B cell (primary cell): ENCODE measurements around the gene ARHGAP6. TPM values are rescaled to one million over a fixed set of nuclear protein-coding genes. Genes with fewer than 3 reads are reported as not detected.

Experiments used
- ATAC-seq: fragments of 200-7000 bp; cut with Tn5 transposase; one replicate; pipeline ENCODE4 v1.10.0; 2021; ENCODE audit warnings: low read depth, mild to moderate bottlenecking, moderate number of reproducible peaks, moderate library complexity
- CTCF ChIA-PET: fragments of 350-600 bp; sonication (Branson Sonifier 250); formaldehyde crosslinking; loops from one replicate; lab custom pipeline; 2021; ENCODE audit warnings: antibody characterized with exemption, inconsistent platforms; lab: Charles Lee
- POLR2A ChIA-PET: fragments of 350-600 bp; sonication (Branson Sonifier 250); formaldehyde crosslinking; loops from one replicate; lab custom pipeline; 2021; ENCODE audit warnings: antibody characterized with exemption; lab: Charles Lee
- DNase-seq: peaks from one replicate; pipeline ENCODE4 v3.0.0; 2013
- H2AFZ ChIP-seq: 2 replicates; pipeline ENCODE4 v1.6.1; 2012; ENCODE audit warnings: mild to moderate bottlenecking, low read depth, low read length; ENCODE audit not compliant: insufficient read depth, poor library complexity, severe bottlenecking
- H3K27ac ChIP-seq, 2 donors: 1 replicate in 1 of 2; 2 replicates in 1 of 2; pipeline ENCODE4 v1.5.1; 2012 to 2013; ENCODE audit warnings: low read length in 2 of 2, mild to moderate bottlenecking in 2 of 2, moderate library complexity in 1 of 2
- H3K27me3 ChIP-seq, 4 experiments: fragments of 200-600 bp in 1 of 4; sonication (generic) in 1 of 4; replicated peaks in 1 of 4; 1 replicate in 2 of 4; 2 replicates in 2 of 4; pipeline versions ENCODE4 v1.6.1 to v1.7.0; 2013 to 2016; ENCODE audit warnings: low read length in 3 of 4, mild to moderate bottlenecking in 2 of 4, mixed read lengths in 1 of 4, moderate library complexity in 1 of 4; ENCODE audit not compliant: insufficient read depth in 4 of 4, control insufficient read depth in 3 of 4; ENCODE audit errors: control extremely low read depth in 1 of 4
- H3K36me3 ChIP-seq, 2 experiments: replicated peaks in 1 of 2; 1 replicate in 1 of 2; 2 replicates in 1 of 2; pipeline versions ENCODE4 v1.6.1 to v1.7.1; 2013; ENCODE audit warnings: low read length in 1 of 2; ENCODE audit not compliant: insufficient read depth in 2 of 2, control insufficient read depth in 1 of 2; ENCODE audit errors: control extremely low read depth in 1 of 2, extremely low read depth in 1 of 2
- H3K4me1 ChIP-seq, 2 donors: fragments of 200-600 bp in 1 of 2; sonication (generic) in 1 of 2; 1 replicate in 1 of 2; 2 replicates in 1 of 2; pipeline versions ENCODE4 v1.5.1 to v1.6.1; 2013 to 2017; ENCODE audit warnings: low read length in 2 of 2; ENCODE audit not compliant: control insufficient read depth in 2 of 2, insufficient read depth in 2 of 2
- H3K4me2 ChIP-seq: replicated peaks from 2 replicates; pipeline ENCODE3; 2012; ENCODE audit warnings: mild to moderate bottlenecking, low read depth, low read length; ENCODE audit not compliant: poor library complexity, severe bottlenecking
- H3K4me3 ChIP-seq, 5 experiments: fragments of 200-600 bp in 1 of 5; sonication (generic) in 1 of 5; 1 replicate in 3 of 5; 2 replicates in 2 of 5; pipeline versions ENCODE4 v1.5.1 to v1.7.0; 2011 to 2016; ENCODE audit warnings: low read length in 4 of 5, mild to moderate bottlenecking in 4 of 5, low read depth in 2 of 5, control low read depth in 1 of 5, moderate library complexity in 1 of 5; ENCODE audit not compliant: insufficient read depth in 1 of 5; ENCODE audit errors: control extremely low read depth in 1 of 5, extremely low read depth in 1 of 5
- H3K79me2 ChIP-seq: fragments of 200-600 bp; sonication (generic); one replicate; pipeline ENCODE4 v1.6.0; 2016; ENCODE audit warnings: low read length; ENCODE audit not compliant: control insufficient read depth, insufficient read depth
- H3K9ac ChIP-seq: fragments of 200-600 bp; sonication (generic); 2 replicates; pipeline ENCODE4 v1.6.1; 2017; ENCODE audit warnings: mild to moderate bottlenecking, low read length, moderate library complexity
- H3K9me3 ChIP-seq, 3 donors: one replicate each; pipeline versions ENCODE4 v1.6.1 to v1.7.1; 2013; ENCODE audit warnings: low read length in 2 of 3; ENCODE audit not compliant: control insufficient read depth in 2 of 3, insufficient read depth in 1 of 3; ENCODE audit errors: control extremely low read depth in 1 of 3
- H4K20me1 ChIP-seq: 2 replicates; pipeline ENCODE4 v1.6.0; 2012; ENCODE audit warnings: mild to moderate bottlenecking, low read length; ENCODE audit not compliant: insufficient read depth, control insufficient read depth, poor library complexity, severe bottlenecking
- H3K27ac Mint-ChIP-seq: one replicate; pipeline ENCODE4 v1.8.0; 2021; ENCODE audit warnings: mixed read lengths
- H3K27me3 Mint-ChIP-seq: one replicate; pipeline ENCODE4 v1.8.0; 2021; ENCODE audit warnings: mixed read lengths
- H3K4me1 Mint-ChIP-seq: one replicate; pipeline ENCODE4 v1.8.0; 2021; ENCODE audit warnings: mixed read lengths
- H3K4me3 Mint-ChIP-seq: one replicate; pipeline ENCODE4 v1.8.0; 2021; ENCODE audit warnings: mixed read lengths
- H3K9me3 Mint-ChIP-seq: one replicate; pipeline ENCODE4 v1.8.0; 2022; ENCODE audit warnings: mixed read lengths; ENCODE audit not compliant: insufficient read depth
- CTCF ChIP-seq: fragments of 200-600 bp; IDR thresholded peaks from one replicate; pipeline ENCODE4 v1.8.0; 2022; ENCODE audit warnings: antibody characterized with exemption, mild to moderate bottlenecking
- EZH2 ChIP-seq: IDR thresholded peaks from 2 replicates; pipeline ENCODE4 v1.6.1; 2012; ENCODE audit warnings: borderline replicate concordance, low read depth, mild to moderate bottlenecking, moderate library complexity, low read length; ENCODE audit not compliant: insufficient read depth, poor library complexity, severe bottlenecking
- WGBS: methylation state at CpG from one replicate; pipeline ENCODE4 v1.1.5; 2013; ENCODE audit warnings: missing lambda C conversion rate; ENCODE audit not compliant: insufficient coverage; 5-methylcytosine and 5-hydroxymethylcytosine counted together
- intact Hi-C: fragments of 100-400 bp; cut with micrococcal nuclease; formaldehyde crosslinking; loops from one replicate; pipeline ENCODE4 v1.10.0; 2022
- polyA plus RNA-seq: library from polyadenylated mRNA; depleted of rRNA; stranded (reverse); fragments of >200 nt; gene quantifications from 2 replicates; pipeline ENCODE4 v1.2.3, GENCODE V29; 2012
- total RNA-seq, 2 donors: library from RNA; stranded (reverse); fragments of 120-200 nt in 1 of 2; gene quantifications; 1 replicate in 1 of 2; 2 replicates in 1 of 2; pipeline versions ENCODE4 v1.2.3 to v1.2.4, GENCODE V29; 2013 to 2022

ARHGAP6 gene
- total and polyA plus RNA-seq, 2 donors (not counting 1 experiment from before 2014, with no cell fraction given): 1.6 to 2.6 TPM

- ChIA-PET CTCF (no interaction called here), POLR2A (no interaction called here)
- Histone ChIP-seq H3K4me3 (no peak overlapping the region), H3K27ac (no peak overlapping the region), H2AFZ (no peak overlapping the region), H3K79me2 (no peaks in the 10 kb centered on the region), H3K27me3 (no peaks in the 10 kb centered on the region), H4K20me1 (no peaks in the 10 kb centered on the region), H3K9ac (no peak overlapping the region), H3K4me1 (no peaks in the 10 kb centered on the region), H3K9me3 (no peaks in the 10 kb centered on the region), H3K36me3 (no peaks in the 10 kb centered on the region), H3K4me2 (no peak overlapping the region)
- no peak for ATAC-seq
- TF ChIP-seq CTCF: no peak
- no peak for TF ChIP-seq EZH2
- no peak for DNase-seq
- intact Hi-C loops: no loop called here
- Mint-ChIP-seq H3K9me3 (no peaks in the 10 kb centered on the region), H3K27ac (no peak overlapping the region), H3K4me3 (no peak overlapping the region), H3K4me1 (no peaks in the 10 kb centered on the region), H3K27me3 (peaks cover 14% of the 10 kb centered on the region)
- WGBS: no CpG with 5 or more reads among the region's 4 CpGs
Observed at GRCh38 chrX:11435568-11435967, 230.2 kb downstream of the ARHGAP6 start.

GRCh38 chrX:11434607-11435006 lies 231.1 kb downstream of the ARHGAP6 start:
- H3K9me3 ChIP-seq: no peaks in the 10 kb centered on the region
- H3K4me3 Mint-ChIP-seq: no peak overlapping the region
- H3K4me3 ChIP-seq: no peak overlapping the region
- H3K4me1 ChIP-seq: no peaks in the 10 kb centered on the region
- no peak overlapping the region for H2AFZ ChIP-seq
- H3K27ac Mint-ChIP-seq: no peak overlapping the region
- no CpG with 5 or more reads among the region's 3 CpGs for WGBS
- ATAC-seq (no peak), DNase-seq (no peak)
- ChIA-PET POLR2A (no interaction called here), CTCF (no interaction called here)
- intact Hi-C loops: no loop called here
- no peak for TF ChIP-seq CTCF
- no peak for TF ChIP-seq EZH2
- H3K9me3 Mint-ChIP-seq: no peaks in the 10 kb centered on the region
- H3K36me3 ChIP-seq: no peaks in the 10 kb centered on the region
- H3K79me2 ChIP-seq: no peaks in the 10 kb centered on the region
- no peaks in the 10 kb centered on the region for H3K4me1 Mint-ChIP-seq
- H4K20me1 ChIP-seq: no peaks in the 10 kb centered on the region
- H3K27me3 Mint-ChIP-seq: peaks cover 12% of the 10 kb centered on the region
- H3K4me2 ChIP-seq: no peak overlapping the region
- H3K27me3 ChIP-seq: no peaks in the 10 kb centered on the region
- no peak overlapping the region for H3K27ac ChIP-seq
- H3K9ac ChIP-seq: no peak overlapping the region
